Mesendoderm (in vitro differentiated cells): ENCODE data around the gene TNP1.

Source experiments
- DNase-seq: peaks from one replicate; pipeline ENCODE4 v3.0.0; 2013
- H2AK5ac ChIP-seq: 2 replicates; pipeline ENCODE4 v1.6.1; 2013; ENCODE audit warnings: low read length, inconsistent platforms
- H2BK120ac ChIP-seq: 2 replicates; pipeline ENCODE4 v1.6.1; 2013; ENCODE audit warnings: low read depth, mild to moderate bottlenecking, low read length, moderate library complexity, mixed read lengths
- H2BK15ac ChIP-seq: replicated peaks from 2 replicates; pipeline ENCODE4 v1.6.1; 2013; ENCODE audit warnings: low read depth, mild to moderate bottlenecking, moderate library complexity
- H2BK5ac ChIP-seq: 2 replicates; pipeline ENCODE4 v1.6.1; 2013; ENCODE audit warnings: low read length, inconsistent platforms
- H3K18ac ChIP-seq: 2 replicates; pipeline ENCODE4 v1.6.1; 2013; ENCODE audit warnings: mild to moderate bottlenecking, low read length, mixed read lengths
- H3K23ac ChIP-seq: one replicate; pipeline ENCODE4 v1.6.1; 2013; ENCODE audit warnings: low read length
- H3K27ac ChIP-seq: 2 replicates; pipeline ENCODE4 v1.5.1; 2013; ENCODE audit warnings: low read depth, mild to moderate bottlenecking, inconsistent platforms, low read length, moderate library complexity
- H3K27me3 ChIP-seq: 2 replicates; pipeline ENCODE4 v1.6.1; 2013; ENCODE audit warnings: low read length, control low read depth, mild to moderate bottlenecking, inconsistent platforms; ENCODE audit not compliant: insufficient read depth, poor library complexity
- H3K36me3 ChIP-seq: 2 replicates; pipeline ENCODE4 v1.6.1; 2013; ENCODE audit warnings: low read length, inconsistent platforms; ENCODE audit not compliant: control insufficient read depth, insufficient read depth
- H3K4ac ChIP-seq: one replicate; pipeline ENCODE4 v1.6.1; 2013; ENCODE audit warnings: low read depth, mild to moderate bottlenecking, low read length, moderate library complexity
- H3K4me1 ChIP-seq: 2 replicates; pipeline ENCODE4 v1.6.1; 2013; ENCODE audit warnings: low read depth, low read length, inconsistent platforms; ENCODE audit not compliant: control insufficient read depth
- H3K4me2 ChIP-seq: 2 replicates; pipeline ENCODE4 v1.6.1; 2013; ENCODE audit warnings: low read length
- H3K4me3 ChIP-seq: 2 replicates; pipeline ENCODE4 v1.5.1; 2013; ENCODE audit warnings: mild to moderate bottlenecking, low read length
- H3K56ac ChIP-seq: one replicate; pipeline ENCODE4 v1.6.1; 2013; ENCODE audit warnings: low read length
- H3K79me1 ChIP-seq: 2 replicates; pipeline ENCODE4 v1.6.1; 2013; ENCODE audit warnings: low read length, inconsistent platforms
- H3K79me2 ChIP-seq: 2 replicates; pipeline ENCODE4 v1.6.1; 2013; ENCODE audit warnings: mild to moderate bottlenecking, low read length; ENCODE audit not compliant: control insufficient read depth, insufficient read depth
- H3K9ac ChIP-seq: 2 replicates; pipeline ENCODE4 v1.6.1; 2013; ENCODE audit warnings: low read length, inconsistent platforms
- H4K5ac ChIP-seq: one replicate; pipeline ENCODE4 v1.6.1; 2013; ENCODE audit warnings: low read length
- H4K8ac ChIP-seq: one replicate; pipeline ENCODE4 v1.6.1; 2013; ENCODE audit warnings: low read depth, mild to moderate bottlenecking, control low read depth, low read length, moderate library complexity
- WGBS: extraction: QIAGEN DNeasy Blood & Tissue Kit; methylation state at CpG from one replicate; pipeline ENCODE4 v1.1.7; 2013; ENCODE audit warnings: low lambda C conversion rate, missing lambda C conversion rate; ENCODE audit not compliant: insufficient coverage; ENCODE audit errors: extremely low coverage; 5-methylcytosine and 5-hydroxymethylcytosine counted together

TNP1 gene

GRCh38 chr2:216856406-216857065 is 3.3 kb downstream of the TNP1 start:
- no peak overlapping the region for H2AK5ac ChIP-seq
- no peak overlapping the region for H4K8ac ChIP-seq
- no peak overlapping the region for H2BK120ac ChIP-seq
- H2BK5ac ChIP-seq = no peak overlapping the region
- no peaks in the 10 kb centered on the region for H3K27me3 ChIP-seq
- H3K23ac ChIP-seq = no peak overlapping the region
- no peak overlapping the region for H2BK15ac ChIP-seq
- H3K4ac ChIP-seq = no peak overlapping the region
- H3K4me3 ChIP-seq = no peak overlapping the region
- no peak overlapping the region for H4K5ac ChIP-seq
- H3K36me3 ChIP-seq = no peaks in the 10 kb centered on the region
- no CpG with 5 or more reads among the region's 5 CpGs for WGBS
- H3K9ac ChIP-seq = no peak overlapping the region
- H3K4me1 ChIP-seq = peaks cover 5% of the 10 kb centered on the region
- no peak overlapping the region for H3K56ac ChIP-seq
- no peak overlapping the region for H3K4me2 ChIP-seq
- peak overlapping the region; percentile 57 for H3K27ac ChIP-seq
- H3K79me1 ChIP-seq = no peaks in the 10 kb centered on the region
- no peaks in the 10 kb centered on the region for H3K79me2 ChIP-seq
- peak; percentile 85 for DNase-seq
- no peak overlapping the region for H3K18ac ChIP-seq

GRCh38 chr2:216855605-216856004 is 4.3 kb downstream of the TNP1 start:
- H3K79me1 ChIP-seq = no peaks in the 10 kb centered on the region
- H3K79me2 ChIP-seq = no peaks in the 10 kb centered on the region
- no CpG with 5 or more reads among the region's 3 CpGs for WGBS
- no peak for DNase-seq
- H2BK5ac ChIP-seq = no peak overlapping the region
- H3K4ac ChIP-seq = no peak overlapping the region
- H3K18ac ChIP-seq = no peak overlapping the region
- H3K4me2 ChIP-seq = no peak overlapping the region
- no peak overlapping the region for H2BK120ac ChIP-seq
- no peak overlapping the region for H3K23ac ChIP-seq
- H3K9ac ChIP-seq = no peak overlapping the region
- H3K27ac ChIP-seq = no peak overlapping the region
- H4K8ac ChIP-seq = no peak overlapping the region
- no peaks in the 10 kb centered on the region for H3K36me3 ChIP-seq
- peaks cover 5% of the 10 kb centered on the region for H3K4me1 ChIP-seq
- H2AK5ac ChIP-seq = no peak overlapping the region
- no peak overlapping the region for H4K5ac ChIP-seq
- H2BK15ac ChIP-seq = no peak overlapping the region
- no peak overlapping the region for H3K4me3 ChIP-seq
- no peak overlapping the region for H3K56ac ChIP-seq
- H3K27me3 ChIP-seq = no peaks in the 10 kb centered on the region

GRCh38 chr2:216855079-216855478 is 4.8 kb downstream of the TNP1 start:
- no peaks in the 10 kb centered on the region for H3K36me3 ChIP-seq
- no peak overlapping the region for H3K27ac ChIP-seq
- no peak overlapping the region for H2AK5ac ChIP-seq
- no peak for DNase-seq
- H4K5ac ChIP-seq = no peak overlapping the region
- no peak overlapping the region for H3K4me3 ChIP-seq
- no CpG with 5 or more reads among the region's 4 CpGs for WGBS
- no peak overlapping the region for H2BK5ac ChIP-seq
- no peak overlapping the region for H3K4me2 ChIP-seq
- no peaks in the 10 kb centered on the region for H3K27me3 ChIP-seq
- H2BK15ac ChIP-seq = no peak overlapping the region
- no peak overlapping the region for H2BK120ac ChIP-seq
- peaks cover 5% of the 10 kb centered on the region for H3K4me1 ChIP-seq
- H3K56ac ChIP-seq = no peak overlapping the region
- H3K79me1 ChIP-seq = no peaks in the 10 kb centered on the region
- no peak overlapping the region for H3K4ac ChIP-seq
- no peaks in the 10 kb centered on the region for H3K79me2 ChIP-seq
- H3K18ac ChIP-seq = no peak overlapping the region
- H4K8ac ChIP-seq = no peak overlapping the region
- no peak overlapping the region for H3K23ac ChIP-seq
- H3K9ac ChIP-seq = no peak overlapping the region

DNA sequence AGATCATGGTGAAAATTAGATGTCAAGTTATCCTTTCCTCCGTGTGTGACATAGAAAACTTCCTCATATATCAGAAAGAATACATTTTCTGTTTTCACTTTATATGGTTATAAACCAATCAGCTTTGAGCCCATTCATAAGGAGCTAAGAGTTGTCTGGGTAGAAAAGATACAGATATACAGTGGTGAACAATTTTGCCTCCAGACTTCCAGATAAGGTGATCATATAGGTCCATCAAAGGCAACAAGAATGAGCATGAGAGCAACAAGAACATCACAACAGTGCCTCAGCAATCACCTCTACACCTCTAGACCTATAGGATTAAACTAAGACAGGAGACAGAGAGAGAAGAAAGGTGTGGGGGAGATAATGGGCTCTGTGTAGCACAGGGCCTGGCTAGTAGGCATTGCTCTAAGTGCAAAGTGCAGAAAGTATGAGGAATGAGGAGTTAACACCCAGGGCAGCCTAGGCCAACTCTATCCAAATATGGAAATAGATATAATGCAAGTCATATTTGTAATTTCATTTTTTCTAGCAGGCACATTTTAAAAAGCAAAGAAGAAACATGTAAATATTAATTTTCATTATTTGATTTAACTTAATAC is 8.3 kb downstream of the TNP1 start:
- Histone ChIP-seq H3K36me3 (no peaks in the 10 kb centered on the region), H3K9ac (no peak overlapping the region), H3K27me3 (no peaks in the 10 kb centered on the region), H3K79me2 (no peaks in the 10 kb centered on the region), H4K5ac (no peak overlapping the region), H2AK5ac (no peak overlapping the region), H2BK15ac (no peak overlapping the region), H3K4me3 (no peak overlapping the region), H3K18ac (no peak overlapping the region), H3K27ac (no peak overlapping the region), H2BK5ac (no peak overlapping the region), H3K4ac (no peak overlapping the region), H3K56ac (no peak overlapping the region), H3K23ac (no peak overlapping the region), H3K79me1 (no peaks in the 10 kb centered on the region), H2BK120ac (no peak overlapping the region), H3K4me1 (no peaks in the 10 kb centered on the region), H3K4me2 (no peak overlapping the region), H4K8ac (no peak overlapping the region)
- no CpG with 5 or more reads among the region's 1 CpG for WGBS
- no peak for DNase-seq

- H3K4me3 ChIP-seq = no peak overlapping the region
- H3K4me2 ChIP-seq = no peak overlapping the region
- H3K23ac ChIP-seq = no peak overlapping the region
- no peak overlapping the region for H3K18ac ChIP-seq
- no peaks in the 10 kb centered on the region for H3K27me3 ChIP-seq
- no peak overlapping the region for H2AK5ac ChIP-seq
- H3K27ac ChIP-seq = no peak overlapping the region
- H2BK120ac ChIP-seq = no peak overlapping the region
- DNase-seq = no peak
- H3K79me2 ChIP-seq = no peaks in the 10 kb centered on the region
- H2BK15ac ChIP-seq = no peak overlapping the region
- H2BK5ac ChIP-seq = no peak overlapping the region
- no CpG with 5 or more reads among the region's 6 CpGs for WGBS
- no peaks in the 10 kb centered on the region for H3K36me3 ChIP-seq
- H4K8ac ChIP-seq = no peak overlapping the region
- H3K9ac ChIP-seq = no peak overlapping the region
- no peaks in the 10 kb centered on the region for H3K79me1 ChIP-seq
- no peak overlapping the region for H3K4ac ChIP-seq
- no peak overlapping the region for H4K5ac ChIP-seq
- H3K4me1 ChIP-seq = no peaks in the 10 kb centered on the region
- no peak overlapping the region for H3K56ac ChIP-seq
Measured at GRCh38 chr2:216850665-216851322, 9.1 kb downstream of the TNP1 start.
